ENCODE measurements around the gene LPCAT1. TPM values are rescaled to one million over a fixed set of nuclear protein-coding genes. Genes with fewer than 3 reads are reported as not detected.

The LPCAT1 gene
- total RNA-seq, 1 experiment from 2014 or later: 75.0 TPM

- RAD21 ChIA-PET (ENCODE audit: low non-redundant PET in 1 of 2, low total read pairs in 2 of 2, uncharacterized antibody in 2 of 2, unreplicated experiment in 2 of 2): no interaction called here
- intact Hi-C loops (cut with micrococcal nuclease): no loop called here
- POLR2A ChIA-PET: no interaction called here
- no peaks in the 10 kb centered on the region for H3K9me2 ChIP-seq (ENCODE audit: insufficient read depth)
- H3K9me3 ChIP-seq (ENCODE audit: control insufficient read depth in 1 of 2, insufficient read depth in 1 of 2, low read depth in 1 of 2, low read length in 2 of 2): no peaks in the 10 kb centered on the region
- no peaks in the 10 kb centered on the region for H4K20me1 ChIP-seq (ENCODE audit: insufficient read depth)
- no peak overlapping the region for H3K9ac ChIP-seq (ENCODE audit: low read length)
- no peak overlapping the region for H3K4me2 ChIP-seq (ENCODE audit: low read length)
- ATAC-seq (no peak), DNase-seq (ENCODE audit: low read depth, low spot score) (no peak)
- TF ChIP-seq CTCF (IDR thresholded peaks at IDR 0.05 in 2 of 3, conservative IDR thresholded peaks at IDR 0.05 in 1 of 3; ENCODE audit: borderline replicate concordance in 1 of 3, insufficient read depth in 1 of 3, low read depth in 2 of 3, low read length in 2 of 3) (no peak), CEBPB (IDR thresholded peaks at IDR 0.05; ENCODE audit: low read depth) (no peak), EZH2phosphoT487 (IDR thresholded peaks at IDR 0.05; ENCODE audit: borderline replicate concordance) (no peak), POLR2AphosphoS5 (IDR thresholded peaks at IDR 0.05; ENCODE audit: low read depth, low read length) (no peak), EZH2 (IDR thresholded peaks at IDR 0.05) (no peak), CBX3 (IDR thresholded peaks at IDR 0.05; ENCODE audit: low read depth) (no peak), EGR1 (IDR thresholded peaks at IDR 0.05; ENCODE audit: low read depth) (no peak), ATF3 (IDR thresholded peaks at IDR 0.05) (no peak)
- H3K4me3 ChIP-seq (replicated peaks in 1 of 2; ENCODE audit: low read depth in 1 of 2, low read length in 2 of 2): no peak overlapping the region
- H3K36me3 ChIP-seq (ENCODE audit: control insufficient read depth in 1 of 2, insufficient read depth in 2 of 2, low read length in 2 of 2): no peaks in the 10 kb centered on the region
- H2AFZ ChIP-seq (ENCODE audit: low read depth, low read length, poor library complexity, severe bottlenecking): no peak overlapping the region
- no TSS peak for BruUV-seq (replicated peaks)
- CTCF ChIA-PET: no interaction called here
- H3K4me1 ChIP-seq (ENCODE audit: control insufficient read depth in 1 of 2, insufficient read depth in 2 of 2, low read length in 2 of 2): peaks cover 0 to 6% of the 10 kb centered on the region in 2 experiments; a peak in 2 of 4 replicates
- peak overlapping the region; percentile 85; the same call in 1 of the 2 replicates for H3K27ac ChIP-seq (ENCODE audit: low read depth, low read length)
- H3K27me3 ChIP-seq (ENCODE audit: insufficient read depth, low read length): 0 out of 2 replicates have a peak, but pooled peaks cover 10% of the 10 kb centered on the region
- H3K79me2 ChIP-seq (ENCODE audit: insufficient read depth, low read length): no peaks in the 10 kb centered on the region
Observed at GRCh38 chr5:1538741-1539392, 15.1 kb upstream of the LPCAT1 start.

Measured in HCT116 (cell line).